OCI-LY7 (cell line): ENCODE results near the gene LRP8. TPM values are rescaled to one million over a fixed set of nuclear protein-coding genes. Genes with fewer than 3 reads are reported as not detected.
"Not testable (repeated sequence)": the region's sequence is repeated elsewhere in the genome, so short reads cannot be mapped to it uniquely, and the experiment has no call there.

Source experiments
- BruUV-seq: library from RNA; stranded (reverse); fragments of 400-500 nt; replicated peaks from 2 replicates; lab custom pipeline; 2021; lab: Mats Ljungman, UMichigan
- CTCF ChIA-PET: fragments of 300-600 bp; sonication (Branson Sonifier 250); formaldehyde crosslinking; loops from one replicate; lab custom pipeline; 2022; ENCODE audit warnings: antibody characterized with exemption; ENCODE audit not compliant: unreplicated experiment; lab: Charles Lee
- POLR2A ChIA-PET: fragments of 300-600 bp; sonication (Branson Sonifier 250); formaldehyde crosslinking; loops from one replicate; lab custom pipeline; 2022; ENCODE audit warnings: antibody characterized with exemption; lab: Charles Lee
- DNase-seq: peaks from one replicate; pipeline ENCODE4 v3.0.0-alpha.2; 2015; ENCODE audit warnings: low spot score
- H2AFZ ChIP-seq: fragments of 200-600 bp; sonication (generic), shearing (Covaris generic); 2 replicates; pipeline ENCODE4 v1.6.1; 2014; ENCODE audit warnings: mild to moderate bottlenecking, antibody characterized with exemption, low read length, moderate library complexity
- H3K27ac ChIP-seq: fragments of 200-600 bp; sonication (generic); 2 replicates; pipeline ENCODE4 v1.5.1; 2014; ENCODE audit warnings: mixed run types, low read depth, mild to moderate bottlenecking, moderate library complexity, low read length, inconsistent platforms; ENCODE audit not compliant: poor library complexity, severe bottlenecking
- H3K36me3 ChIP-seq: fragments of 200-600 bp; sonication (generic); 2 replicates; pipeline ENCODE4 v1.6.1; 2014; ENCODE audit warnings: mild to moderate bottlenecking, antibody characterized with exemption, low read length, moderate library complexity, mixed read lengths; ENCODE audit not compliant: insufficient read depth
- H3K4me1 ChIP-seq: fragments of 200-600 bp; sonication (generic); 2 replicates; pipeline ENCODE4 v1.5.1; 2014; ENCODE audit warnings: mild to moderate bottlenecking, low read length; ENCODE audit not compliant: insufficient read depth, poor library complexity, severe bottlenecking
- H3K4me2 ChIP-seq: fragments of 200-600 bp; sonication (generic); 2 replicates; pipeline ENCODE4 v1.6.1; 2014; ENCODE audit warnings: mild to moderate bottlenecking, low read length
- H3K4me3 ChIP-seq: fragments of 200-600 bp; sonication (generic); 2 replicates; pipeline ENCODE4 v1.5.1; 2014; ENCODE audit warnings: mild to moderate bottlenecking, low read depth, low read length; ENCODE audit not compliant: poor library complexity, severe bottlenecking
- H3K79me2 ChIP-seq: fragments of 200-600 bp; sonication (generic); 2 replicates; pipeline ENCODE4 v1.6.1; 2016; ENCODE audit warnings: low read depth, mild to moderate bottlenecking, low read length, moderate library complexity, mixed read lengths; ENCODE audit not compliant: insufficient read depth
- H3K9me2 ChIP-seq: fragments of 200-600 bp; sonication (generic); 2 replicates; pipeline ENCODE4 v1.6.1; 2016; ENCODE audit warnings: mild to moderate bottlenecking, low read length, mixed read lengths; ENCODE audit not compliant: insufficient read depth
- H3K9me3 ChIP-seq: fragments of 200-600 bp; sonication (generic); 2 replicates; pipeline ENCODE4 v1.6.1; 2014; ENCODE audit warnings: mild to moderate bottlenecking, mixed run types, low read length, mixed read lengths
- H4K20me1 ChIP-seq: fragments of 200-600 bp; sonication (generic); 2 replicates; pipeline ENCODE4 v1.6.1; 2014; ENCODE audit warnings: mild to moderate bottlenecking, antibody characterized with exemption, low read length, moderate library complexity, mixed read lengths; ENCODE audit not compliant: insufficient read depth
- CTCF ChIP-seq: fragments of 200-600 bp; sonication (generic); conservative IDR thresholded peaks from 2 replicates; pipeline ENCODE4 v1.5.1; 2014; ENCODE audit warnings: mild to moderate bottlenecking, antibody characterized with exemption, low read length, moderate library complexity, mixed read lengths
- EZH2phosphoT487 ChIP-seq: fragments of 200-600 bp; sonication (generic); IDR thresholded peaks from 2 replicates; pipeline ENCODE4 v1.6.1; 2018; ENCODE audit warnings: low read depth, borderline replicate concordance, mild to moderate bottlenecking, mixed run types, antibody characterized with exemption, low read length, moderate library complexity, mixed read lengths
- intact Hi-C: fragments of 100-400 bp; cut with micrococcal nuclease; formaldehyde crosslinking; loops from one replicate; pipeline ENCODE4 v1.10.0; 2022; ENCODE audit not compliant: unreplicated experiment
- total RNA-seq, 2 experiments: library from RNA; depleted of rRNA in 1 of 2; stranded (reverse); fragments of >200 nt in 1 of 2; shearing (Covaris generic) in 1 of 2; gene quantifications; 2 replicates each; pipeline ENCODE4 v1.2.3, GENCODE V29; 2014 to 2022

LRP8 gene
- total RNA-seq, 2 experiments from 2014 or later: 65.6 to 70.0 TPM

GRCh38 chr1:53284224-53285020, 43.4 kb downstream of the LRP8 start:
- Histone ChIP-seq H3K9me2 (no peaks in the 10 kb centered on the region), H3K4me3 (no peak overlapping the region), H3K4me1 (no peaks in the 10 kb centered on the region), H3K27ac (no peak overlapping the region), H3K36me3 (peaks cover 87% of the 10 kb centered on the region), H3K79me2 (no peaks in the 10 kb centered on the region), H3K9me3 (no peaks in the 10 kb centered on the region), H2AFZ (no peak overlapping the region), H4K20me1 (no peaks in the 10 kb centered on the region), H3K4me2 (no peak overlapping the region)
- no peak for DNase-seq
- ChIA-PET POLR2A (no interaction called here), CTCF (no interaction called here)
- BruUV-seq: no TSS peak
- intact Hi-C loops: no loop called here
- TF ChIP-seq CTCF: no peak
- no peak for TF ChIP-seq EZH2phosphoT487

DNA sequence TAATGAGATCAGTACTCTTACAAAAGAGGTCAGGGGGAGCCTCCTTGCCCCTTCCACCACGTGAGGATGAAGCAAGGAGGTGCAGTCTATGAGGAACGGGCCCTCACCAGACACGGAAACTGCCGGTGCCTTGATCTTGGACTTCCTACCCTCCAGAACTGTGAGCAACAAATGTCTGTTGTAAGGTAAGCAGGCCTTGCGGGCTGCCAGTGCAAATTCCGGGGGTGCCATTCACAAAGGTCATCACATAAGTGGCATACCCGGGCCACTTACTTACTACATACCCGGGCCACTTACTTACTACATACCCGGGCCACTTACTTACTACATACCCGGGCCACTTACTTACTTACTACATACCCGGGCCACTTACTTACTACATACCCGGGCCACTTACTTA, 44.7 kb downstream of the LRP8 start:
- POLR2A ChIA-PET, H3K9me2 ChIP-seq, H3K4me1 ChIP-seq, H2AFZ ChIP-seq, H3K9me3 ChIP-seq, CTCF ChIA-PET, H3K4me3 ChIP-seq, DNase-seq, H4K20me1 ChIP-seq, H3K4me2 ChIP-seq, BruUV-seq, intact Hi-C loops, H3K79me2 ChIP-seq, H3K27ac ChIP-seq: not testable (repeated sequence)
- peaks cover 83% of the 10 kb centered on the region for H3K36me3 ChIP-seq

- no peaks in the 10 kb centered on the region for H4K20me1 ChIP-seq
- H3K9me2 ChIP-seq: no peaks in the 10 kb centered on the region
- no peak overlapping the region for H2AFZ ChIP-seq
- no peak overlapping the region for H3K4me2 ChIP-seq
- no peaks in the 10 kb centered on the region for H3K4me1 ChIP-seq
- no peak overlapping the region for H3K27ac ChIP-seq
- ChIA-PET CTCF (no interaction called here), POLR2A (no interaction called here)
- intact Hi-C loops: no loop called here
- DNase-seq: no peak
- H3K36me3 ChIP-seq: peaks cover 81% of the 10 kb centered on the region
- no TSS peak for BruUV-seq
- H3K9me3 ChIP-seq: no peaks in the 10 kb centered on the region
- no peak overlapping the region for H3K4me3 ChIP-seq
- no peaks in the 10 kb centered on the region for H3K79me2 ChIP-seq
- TF ChIP-seq EZH2phosphoT487 (no peak), CTCF (no peak)
These were observed 46.7 kb downstream of the LRP8 start for GRCh38 chr1:53281133-53281532.
